IMR-90 (cell line): ENCODE results near the gene BCAS4. TPM values are rescaled to one million over a fixed set of nuclear protein-coding genes. Genes with fewer than 3 reads are reported as not detected.

ENCODE experiments used
- ATAC-seq: fragments of 200-7000 bp; cut with Tn5 transposase; 2 replicates; pipeline ENCODE4 v1.9.1; 2020; ENCODE audit warnings: low read depth, mild to moderate bottlenecking, moderate library complexity
- BruUV-seq: library from RNA; stranded (reverse); fragments of 400-500 nt; replicated peaks from 2 replicates; lab custom pipeline; 2021; lab: Mats Ljungman, UMichigan
- CTCF ChIA-PET: fragments of 300-600 bp; formaldehyde crosslinking; extraction: SDS; loops from one replicate; lab custom pipeline; 2021; ENCODE audit warnings: antibody characterized with exemption; lab: Yijun Ruan, JAX
- POLR2A ChIA-PET: fragments of 300-600 bp; sonication (Branson Sonifier 250); formaldehyde crosslinking; loops from one replicate; lab custom pipeline; 2022; ENCODE audit warnings: antibody characterized with exemption; ENCODE audit not compliant: unreplicated experiment; lab: Charles Lee
- DNase-seq: peaks from one replicate; pipeline ENCODE4 v3.0.0; 2013
- H2AFZ ChIP-seq: replicated peaks from 2 replicates; pipeline ENCODE3; 2013; ENCODE audit warnings: low read length, mild to moderate bottlenecking; ENCODE audit not compliant: poor library complexity
- H2AK5ac ChIP-seq: 2 replicates; pipeline ENCODE4 v1.6.1; 2013; ENCODE audit warnings: low read depth, low read length, inconsistent platforms
- H2AK9ac ChIP-seq: replicated peaks from 2 replicates; pipeline ENCODE3; 2013; ENCODE audit warnings: mild to moderate bottlenecking, low read depth, low read length, moderate library complexity; ENCODE audit not compliant: poor library complexity
- H2BK120ac ChIP-seq: 2 replicates; pipeline ENCODE4 v1.6.1; 2013; ENCODE audit warnings: low read depth, low read length, inconsistent platforms
- H2BK15ac ChIP-seq: 3 replicates; pipeline ENCODE4 v1.6.1; 2013; ENCODE audit warnings: low read depth, low read length, inconsistent platforms
- H2BK20ac ChIP-seq: 2 replicates; pipeline ENCODE4 v1.6.1; 2013; ENCODE audit warnings: low read depth, mild to moderate bottlenecking, inconsistent platforms, low read length, moderate library complexity
- H2BK5ac ChIP-seq: 2 replicates; pipeline ENCODE4 v1.6.1; 2013; ENCODE audit warnings: mild to moderate bottlenecking, low read depth, low read length, inconsistent platforms; ENCODE audit not compliant: poor library complexity, severe bottlenecking
- H3K14ac ChIP-seq: replicated peaks from 2 replicates; pipeline ENCODE4 v1.6.1; 2013; ENCODE audit warnings: low read depth, low read length, inconsistent platforms
- H3K18ac ChIP-seq: 2 replicates; pipeline ENCODE4 v1.6.1; 2013; ENCODE audit warnings: low read depth, low read length, control low read depth
- H3K23ac ChIP-seq: 2 replicates; pipeline ENCODE4 v1.6.1; 2013; ENCODE audit warnings: low read depth, low read length, inconsistent platforms
- H3K27ac ChIP-seq: 2 replicates; pipeline ENCODE4 v1.5.1; 2013; ENCODE audit warnings: mild to moderate bottlenecking, control low read depth, low read length; ENCODE audit not compliant: insufficient read depth
- H3K27me3 ChIP-seq: 2 replicates; pipeline ENCODE4 v1.6.1; 2013; ENCODE audit warnings: low read length; ENCODE audit not compliant: control insufficient read depth, insufficient read depth
- H3K36me3 ChIP-seq: 2 replicates; pipeline ENCODE4 v1.6.1; 2013; ENCODE audit warnings: low read length, mixed read lengths; ENCODE audit not compliant: control insufficient read depth, insufficient read depth
- H3K4ac ChIP-seq: 2 replicates; pipeline ENCODE4 v1.6.1; 2013; ENCODE audit warnings: low read depth, low read length, inconsistent platforms
- H3K4me1 ChIP-seq: 2 replicates; pipeline ENCODE4 v1.6.1; 2013; ENCODE audit warnings: low read length, mixed read lengths; ENCODE audit not compliant: control insufficient read depth, insufficient read depth
- H3K4me2 ChIP-seq: 2 replicates; pipeline ENCODE4 v1.6.1; 2013; ENCODE audit warnings: low read depth, mild to moderate bottlenecking, control low read depth, low read length, moderate library complexity
- H3K4me3 ChIP-seq: 2 replicates; pipeline ENCODE4 v1.5.1; 2013; ENCODE audit warnings: low read depth, mild to moderate bottlenecking, control low read depth, low read length, moderate library complexity; ENCODE audit not compliant: insufficient read depth
- H3K56ac ChIP-seq: 2 replicates; pipeline ENCODE4 v1.6.1; 2013; ENCODE audit warnings: low read length, inconsistent platforms; ENCODE audit not compliant: insufficient read depth; ENCODE audit errors: extremely low read depth
- H3K79me1 ChIP-seq, 2 experiments: 2 replicates each; pipeline ENCODE4 v1.6.1; 2013; ENCODE audit warnings: low read length in 2 of 2, inconsistent platforms in 1 of 2, low read depth in 1 of 2
- H3K9ac ChIP-seq: 2 replicates; pipeline ENCODE4 v1.6.1; 2013; ENCODE audit warnings: low read depth, low read length, control low read depth
- H3K9me1 ChIP-seq: 2 replicates; pipeline ENCODE4 v1.6.1; 2013; ENCODE audit warnings: low read length, inconsistent platforms; ENCODE audit not compliant: insufficient read depth
- H3K9me3 ChIP-seq: 2 replicates; pipeline ENCODE4 v1.6.1; 2013; ENCODE audit warnings: low read length; ENCODE audit not compliant: control insufficient read depth, insufficient read depth
- H4K20me1 ChIP-seq: 2 replicates; pipeline ENCODE4 v1.6.1; 2013; ENCODE audit warnings: low read length, inconsistent platforms; ENCODE audit not compliant: insufficient read depth
- H4K5ac ChIP-seq: 2 replicates; pipeline ENCODE4 v1.6.1; 2013; ENCODE audit warnings: mild to moderate bottlenecking, low read depth, low read length, control low read depth
- H4K8ac ChIP-seq, 2 experiments: 2 replicates each; pipeline ENCODE4 v1.6.1; 2013; ENCODE audit warnings: low read depth in 2 of 2, low read length in 2 of 2, control low read depth in 1 of 2, inconsistent platforms in 1 of 2
- H4K91ac ChIP-seq: 2 replicates; pipeline ENCODE4 v1.6.1; 2013; ENCODE audit warnings: low read depth, low read length, inconsistent platforms; ENCODE audit not compliant: insufficient read depth
- BHLHE40 ChIP-seq: fragments of 150-350 bp; IDR thresholded peaks from 2 replicates; pipeline ENCODE4 v1.6.1; 2016; ENCODE audit warnings: mild to moderate bottlenecking, low read depth, low read length
- CTCF ChIP-seq: conservative IDR thresholded peaks from 2 replicates; pipeline ENCODE4 v1.5.1; 2012; ENCODE audit warnings: mild to moderate bottlenecking, low read depth, low read length, improper control_type of control experiment
- ELK1 ChIP-seq: fragments of 150-350 bp; IDR thresholded peaks from 2 replicates; pipeline ENCODE4 v1.6.1; 2016; ENCODE audit warnings: low read depth, mild to moderate bottlenecking, low read length, moderate library complexity, borderline replicate concordance
- FOS ChIP-seq: fragments of 150-350 bp; IDR thresholded peaks from 2 replicates; pipeline ENCODE4 v1.6.1; 2016; ENCODE audit warnings: low read depth, low read length
- MAFK ChIP-seq: IDR thresholded peaks from 2 replicates; pipeline ENCODE4 v1.6.1; 2012; ENCODE audit warnings: low read depth, low read length, improper control_type of control experiment
- MAZ ChIP-seq: IDR thresholded peaks from 2 replicates; pipeline ENCODE4 v1.6.1; 2012; ENCODE audit warnings: low read depth, mild to moderate bottlenecking, low read length, improper control_type of control experiment, moderate library complexity, borderline replicate concordance
- MXI1 ChIP-seq: IDR thresholded peaks from 2 replicates; pipeline ENCODE4 v1.6.1; 2012; ENCODE audit warnings: low read depth, mild to moderate bottlenecking, low read length, moderate library complexity, borderline replicate concordance
- NFE2L2 ChIP-seq: fragments of 150-350 bp; IDR thresholded peaks from 2 replicates; pipeline ENCODE4 v1.6.1; 2016; ENCODE audit warnings: low read depth, mild to moderate bottlenecking, low read length
- RCOR1 ChIP-seq: IDR thresholded peaks from 2 replicates; pipeline ENCODE4 v1.6.1; 2012; ENCODE audit warnings: mild to moderate bottlenecking, low read length, improper control_type of control experiment; ENCODE audit not compliant: insufficient replicate concordance
- SMC3 ChIP-seq: fragments of 150-350 bp; IDR thresholded peaks from 2 replicates; pipeline ENCODE4 v1.6.1; 2016; ENCODE audit warnings: low read depth, mild to moderate bottlenecking, antibody characterized with exemption, low read length, moderate library complexity
- WGBS, 2 experiments: methylation state at CpG; one replicate each; pipeline versions ENCODE4 v1.1.5 to v1.1.7; 2013; ENCODE audit warnings: missing lambda C conversion rate in 2 of 2; ENCODE audit not compliant: insufficient read length in 1 of 2; ENCODE audit errors: extremely low coverage in 2 of 2; 5-methylcytosine and 5-hydroxymethylcytosine counted together
- dilution Hi-C: fragments of 300-500 bp; cut with HindIII; formaldehyde crosslinking; loops from one replicate; pipeline ENCODE4 v1.14.3; 2018; ENCODE audit warnings: low sequenced_read_pairs; ENCODE audit not compliant: unreplicated experiment
- in situ Hi-C: fragments of 300-500 bp; cut with MboI; formaldehyde crosslinking; loops from 3 replicates; pipeline ENCODE4 v1.14.3; 2019; ENCODE audit warnings: low sequenced_read_pairs, inconsistent platforms, mixed read lengths
- intact Hi-C: fragments of 100-400 bp; cut with micrococcal nuclease; formaldehyde crosslinking; loops from 2 replicates; pipeline ENCODE4 v1.10.0; 2022
- polyA plus RNA-seq, 3 experiments: library from polyadenylated mRNA; depleted of rRNA; stranded (reverse); fragments of >200 nt; gene quantifications; 2 replicates each; pipeline ENCODE4 v1.2.3, GENCODE V29; 2012; ENCODE audit warnings: low replicate concordance in 1 of 3
- total RNA-seq: library from RNA; depleted of rRNA; stranded (reverse); fragments of >200 nt; gene quantifications from 2 replicates; pipeline ENCODE4 v1.2.3, GENCODE V29; 2012

BCAS4 gene
- total and polyA plus RNA-seq, 2 of the 4 experiments (the other 2 are of a cell fraction), result 42.7 to 47.5 TPM

- no peaks in the 10 kb centered on the region for H3K9me3 ChIP-seq
- H2AFZ ChIP-seq, result no peak overlapping the region
- dilution Hi-C loops (no loop called here), in situ Hi-C loops (no loop called here), intact Hi-C loops (no loop called here)
- H2AK5ac ChIP-seq, result no peak overlapping the region
- H4K8ac ChIP-seq, result no peak overlapping the region
- no peak overlapping the region for H2BK120ac ChIP-seq
- H3K79me1 ChIP-seq, result no peaks in the 10 kb centered on the region
- H3K9me1 ChIP-seq, result no peaks in the 10 kb centered on the region
- TF ChIP-seq MXI1 (no peak), FOS (no peak), SMC3 (no peak), CTCF (no peak), RCOR1 (no peak), ELK1 (no peak), NFE2L2 (no peak), BHLHE40 (no peak), MAZ (no peak), MAFK (no peak)
- no peak overlapping the region for H4K5ac ChIP-seq
- no peak overlapping the region for H2BK20ac ChIP-seq
- H3K27me3 ChIP-seq, result peaks cover 8% of the 10 kb centered on the region
- no peak overlapping the region for H3K4ac ChIP-seq
- POLR2A ChIA-PET, result interaction anchor here (0.7 kb wide), 1 partner anchor 86 kb away, joined by 4 read pairs; no protein-coding TSS in a partner anchor
- WGBS, 2 experiments, result 73% methylated on average over 2 of the region's 5 CpGs; no CpG with 5 or more reads in 1 of the 2 experiments
- no peak for ATAC-seq
- H2BK5ac ChIP-seq, result no peak overlapping the region
- no peak overlapping the region for H3K27ac ChIP-seq
- no peak overlapping the region for H2AK9ac ChIP-seq
- H3K56ac ChIP-seq, result no peak overlapping the region
- no peak overlapping the region for H3K14ac ChIP-seq
- no TSS peak for BruUV-seq
- no peak overlapping the region for H3K23ac ChIP-seq
- H3K4me2 ChIP-seq, result no peak overlapping the region
- H3K36me3 ChIP-seq, result no peaks in the 10 kb centered on the region
- CTCF ChIA-PET, result no interaction called here
- DNase-seq, result no peak
- H3K4me3 ChIP-seq, result no peak overlapping the region
- no peak overlapping the region for H2BK15ac ChIP-seq
- no peak overlapping the region for H4K91ac ChIP-seq
- no peaks in the 10 kb centered on the region for H3K4me1 ChIP-seq
- no peaks in the 10 kb centered on the region for H4K20me1 ChIP-seq
- no peak overlapping the region for H3K18ac ChIP-seq
- no peak overlapping the region for H3K9ac ChIP-seq
Observed at GRCh38 chr20:50772420-50773185, 22.3 kb upstream of the BCAS4 start.
